Stimulated activated naive B cell treated with anti-CD40 and anti-IgM and Interleukin-4, amounts not matched to agents 10 μg/mL and 1 μg/mL and 100 μg/mL, for 72 hours (primary cell): ENCODE results near the gene GPR146.
"Not testable (repeated sequence)": the region's sequence is repeated elsewhere in the genome, so short reads cannot be mapped to it uniquely, and the experiment has no call there.

Experiments
- ATAC-seq, 2 donors: fragments of 150-1000 bp; cut with Tn5 transposase; replicated peaks; 2 replicates each; pipeline ENCODE4 v1.10.0; 2021; ENCODE audit warnings: moderate library complexity in 1 of 2
- DNase-seq: peaks from one replicate; pipeline ENCODE4 v3.0.0; 2021
- H3K27ac Mint-ChIP-seq: one replicate; pipeline ENCODE4 v1.8.0; 2022; ENCODE audit warnings: mild to moderate bottlenecking, mixed read lengths
- H3K27me3 Mint-ChIP-seq, 2 donors: one replicate each; pipeline ENCODE4 v1.8.0; 2022; ENCODE audit warnings: mixed read lengths in 2 of 2
- H3K36me3 Mint-ChIP-seq, 2 donors: one replicate each; pipeline ENCODE4 v1.8.0; 2022; ENCODE audit warnings: mixed read lengths in 2 of 2, mild to moderate bottlenecking in 1 of 2
- H3K4me1 Mint-ChIP-seq, 2 donors: one replicate each; pipeline ENCODE4 v1.8.0; 2022; ENCODE audit warnings: mixed read lengths in 2 of 2, mild to moderate bottlenecking in 1 of 2
- H3K4me3 Mint-ChIP-seq, 2 donors: one replicate each; pipeline ENCODE4 v1.8.0; 2022; ENCODE audit warnings: mild to moderate bottlenecking in 2 of 2, mixed read lengths in 2 of 2, moderate library complexity in 1 of 2
- H3K9me3 Mint-ChIP-seq, 2 donors: one replicate each; pipeline ENCODE4 v1.8.0; 2022; ENCODE audit warnings: mixed read lengths in 2 of 2, mild to moderate bottlenecking in 1 of 2

Gene GPR146

GRCh38 chr7:1073142-1073977 lies 29.0 kb downstream of the GPR146 start:
- H3K27ac Mint-ChIP-seq, result no peak overlapping the region
- no peak for DNase-seq
- ATAC-seq, result no peak
- no peak overlapping the region for H3K4me3 Mint-ChIP-seq
- H3K36me3 Mint-ChIP-seq, result peaks cover 3 to 28% of the 10 kb centered on the region in 2 donors
- H3K4me1 Mint-ChIP-seq, result peaks cover 6% of the 10 kb centered on the region in 2 donors
- peaks cover 0 to 2% of the 10 kb centered on the region in 2 donors for H3K9me3 Mint-ChIP-seq
- peaks cover 11 to 13% of the 10 kb centered on the region in 2 donors for H3K27me3 Mint-ChIP-seq

- H3K4me1 Mint-ChIP-seq, H3K9me3 Mint-ChIP-seq, H3K27ac Mint-ChIP-seq, DNase-seq, ATAC-seq, H3K4me3 Mint-ChIP-seq: not testable (repeated sequence)
- H3K36me3 Mint-ChIP-seq, result peaks cover 3 to 25% of the 10 kb centered on the region in 2 donors
- peaks cover 8 to 13% of the 10 kb centered on the region in 2 donors for H3K27me3 Mint-ChIP-seq
Observed at GRCh38 chr7:1074018-1074417, 29.7 kb downstream of the GPR146 start.

GRCh38 chr7:1074593-1075431 lies 30.5 kb downstream of the GPR146 start:
- H3K4me1 Mint-ChIP-seq, result peaks cover 6% of the 10 kb centered on the region in 2 donors
- DNase-seq (no peak), ATAC-seq (no peak)
- H3K27ac Mint-ChIP-seq, result no peak overlapping the region
- no peak overlapping the region for H3K4me3 Mint-ChIP-seq
- H3K27me3 Mint-ChIP-seq, result peaks cover 8 to 13% of the 10 kb centered on the region in 2 donors
- peaks cover 3 to 25% of the 10 kb centered on the region in 2 donors for H3K36me3 Mint-ChIP-seq
- H3K9me3 Mint-ChIP-seq, result peaks cover 0 to 2% of the 10 kb centered on the region in 2 donors

GRCh38 chr7:1076184-1077072 lies 32.1 kb downstream of the GPR146 start:
- peaks cover 8 to 13% of the 10 kb centered on the region in 2 donors for H3K27me3 Mint-ChIP-seq
- H3K4me3 Mint-ChIP-seq, result no peak overlapping the region
- ATAC-seq, result no peak
- H3K36me3 Mint-ChIP-seq, result peaks cover 3 to 23% of the 10 kb centered on the region in 2 donors
- H3K4me1 Mint-ChIP-seq, result peaks cover 4 to 6% of the 10 kb centered on the region in 2 donors
- peaks cover 0 to 2% of the 10 kb centered on the region in 2 donors for H3K9me3 Mint-ChIP-seq
- no peak overlapping the region for H3K27ac Mint-ChIP-seq
- DNase-seq, result no peak

- ATAC-seq, result no peak
- Mint-ChIP-seq H3K9me3 (peaks cover 0 to 2% of the 10 kb centered on the region in 2 donors), H3K4me1 (peaks cover 4 to 8% of the 10 kb centered on the region in 2 donors)
Observed at GRCh38 chr7:1078519-1078918, 34.2 kb downstream of the GPR146 start.

GRCh38 chr7:1078985-1079384 lies 34.6 kb downstream of the GPR146 start:
- no peak for DNase-seq
- H3K36me3 Mint-ChIP-seq, result peaks cover 14 to 29% of the 10 kb centered on the region in 2 donors
- H3K27me3 Mint-ChIP-seq, result peaks cover 3 to 5% of the 10 kb centered on the region in 2 donors
- no peak for ATAC-seq
- H3K4me3 Mint-ChIP-seq, result no peak overlapping the region
- H3K4me1 Mint-ChIP-seq, result peaks cover 6 to 13% of the 10 kb centered on the region in 2 donors
- peaks cover 0 to 2% of the 10 kb centered on the region in 2 donors for H3K9me3 Mint-ChIP-seq
- no peak overlapping the region for H3K27ac Mint-ChIP-seq

More at GRCh38 chr7:1078519-1078918, 34.2 kb downstream of the GPR146 start:
- Mint-ChIP-seq H3K27me3 (peaks cover 3 to 7% of the 10 kb centered on the region in 2 donors), H3K4me3 (no peak overlapping the region), H3K36me3 (peaks cover 14 to 29% of the 10 kb centered on the region in 2 donors), H3K27ac (no peak overlapping the region)
- DNase-seq, result no peak

- Mint-ChIP-seq H3K4me1 (peaks cover 6 to 16% of the 10 kb centered on the region in 2 donors), H3K27ac (no peak overlapping the region), H3K36me3 (peaks cover 12 to 28% of the 10 kb centered on the region in 2 donors), H3K27me3 (no peaks in the 10 kb centered on the region), H3K9me3 (no peaks in the 10 kb centered on the region), H3K4me3 (no peak overlapping the region)
- ATAC-seq, result no peak
- no peak for DNase-seq
Observed at GRCh38 chr7:1079546-1079945, 35.2 kb downstream of the GPR146 start.

GRCh38 chr7:1080252-1080920 lies 36.0 kb downstream of the GPR146 start:
- Mint-ChIP-seq H3K36me3 (peaks cover 12 to 32% of the 10 kb centered on the region in 2 donors), H3K4me1 (peaks cover 13 to 22% of the 10 kb centered on the region in 2 donors), H3K9me3 (no peaks in the 10 kb centered on the region), H3K27ac (no peak overlapping the region), H3K27me3 (no peaks in the 10 kb centered on the region), H3K4me3 (no peak overlapping the region)
- no peak for ATAC-seq
- DNase-seq, result no peak

- Mint-ChIP-seq H3K36me3 (peaks cover 12 to 32% of the 10 kb centered on the region in 2 donors), H3K9me3 (no peaks in the 10 kb centered on the region), H3K4me1 (peaks cover 14 to 25% of the 10 kb centered on the region in 2 donors), H3K4me3 (no peak overlapping the region), H3K27ac (no peak overlapping the region), H3K27me3 (no peaks in the 10 kb centered on the region)
- ATAC-seq (no peak), DNase-seq (no peak)
Observed at GRCh38 chr7:1080921-1081255, 36.5 kb downstream of the GPR146 start.

GRCh38 chr7:1081336-1081735 lies 37.0 kb downstream of the GPR146 start:
- Mint-ChIP-seq H3K4me3 (no peak overlapping the region), H3K27me3 (no peaks in the 10 kb centered on the region), H3K4me1 (peaks cover 15 to 30% of the 10 kb centered on the region in 2 donors), H3K36me3 (peaks cover 12 to 32% of the 10 kb centered on the region in 2 donors), H3K9me3 (no peaks in the 10 kb centered on the region), H3K27ac (no peak overlapping the region)
- DNase-seq (no peak), ATAC-seq (no peak)

GRCh38 chr7:1081931-1082401 lies 37.6 kb downstream of the GPR146 start:
- Mint-ChIP-seq H3K36me3 (peaks cover 12 to 32% of the 10 kb centered on the region in 2 donors), H3K9me3 (no peaks in the 10 kb centered on the region), H3K4me1 (peaks cover 19 to 36% of the 10 kb centered on the region in 2 donors), H3K4me3 (no peak overlapping the region), H3K27me3 (no peaks in the 10 kb centered on the region), H3K27ac (no peak overlapping the region)
- DNase-seq (no peak), ATAC-seq (no peak)

- Mint-ChIP-seq H3K27ac (no peak overlapping the region), H3K4me1 (peaks cover 27 to 53% of the 10 kb centered on the region in 2 donors), H3K9me3 (no peaks in the 10 kb centered on the region), H3K36me3 (peaks cover 12 to 29% of the 10 kb centered on the region in 2 donors), H3K4me3 (no peak overlapping the region), H3K27me3 (no peaks in the 10 kb centered on the region)
- no peak for ATAC-seq
- DNase-seq, result no peak
Observed at GRCh38 chr7:1083729-1084657, 39.6 kb downstream of the GPR146 start.
